GM18505 (cell line): ENCODE data around the gene SMYD3.

ENCODE experiments used
- ATAC-seq: cut with Tn5 transposase; IDR thresholded peaks from one replicate; pipeline ENCODE4 v1.9.1; 2021; ENCODE audit not compliant: unreplicated experiment
- POLR2A ChIP-seq: IDR thresholded peaks from 4 replicates; pipeline ENCODE4 v1.6.1; 2011; ENCODE audit warnings: borderline replicate concordance; ENCODE audit not compliant: insufficient read depth, insufficient read length; ENCODE audit errors: extremely low read depth

SMYD3 gene

DNA sequence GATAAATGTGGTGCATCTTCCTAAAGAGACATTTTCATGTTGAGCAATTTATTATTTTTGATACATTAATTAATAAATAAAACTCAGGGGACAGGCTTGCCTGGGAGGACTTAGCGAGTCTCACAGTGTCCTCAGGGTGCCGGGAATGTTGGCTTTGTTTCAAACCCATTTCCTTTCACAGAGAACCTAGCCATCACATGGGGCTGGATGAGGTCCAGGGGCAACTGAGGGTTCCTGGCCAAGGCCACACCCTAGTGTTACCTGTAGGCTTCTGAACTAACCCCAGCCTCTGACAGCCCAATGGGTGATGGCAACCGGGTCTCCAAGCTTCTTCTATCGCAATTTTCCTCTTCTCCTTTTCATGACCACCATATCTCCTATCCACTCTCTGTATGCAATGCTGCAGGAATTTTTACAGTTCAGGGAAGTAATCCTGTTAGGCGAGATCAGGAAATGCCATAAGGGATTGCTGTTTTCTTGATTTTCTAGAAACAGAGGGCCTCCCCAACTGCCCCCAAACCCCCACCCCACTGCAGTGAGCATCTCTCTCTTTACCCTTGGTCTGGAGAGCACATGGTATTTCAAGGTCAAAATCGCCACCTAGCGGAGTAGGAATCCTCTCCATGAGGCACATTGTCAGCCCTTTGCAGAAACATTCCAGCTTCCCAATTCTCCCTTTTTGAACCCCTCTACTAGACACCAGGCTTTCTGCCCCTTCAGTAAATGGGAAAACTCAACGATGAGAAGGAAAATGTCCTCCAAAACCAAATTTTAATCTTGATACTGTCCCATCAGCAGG is 22.1 kb upstream of the SMYD3 start:
- ATAC-seq = no peak
- TF ChIP-seq POLR2A = no peak

DNA sequence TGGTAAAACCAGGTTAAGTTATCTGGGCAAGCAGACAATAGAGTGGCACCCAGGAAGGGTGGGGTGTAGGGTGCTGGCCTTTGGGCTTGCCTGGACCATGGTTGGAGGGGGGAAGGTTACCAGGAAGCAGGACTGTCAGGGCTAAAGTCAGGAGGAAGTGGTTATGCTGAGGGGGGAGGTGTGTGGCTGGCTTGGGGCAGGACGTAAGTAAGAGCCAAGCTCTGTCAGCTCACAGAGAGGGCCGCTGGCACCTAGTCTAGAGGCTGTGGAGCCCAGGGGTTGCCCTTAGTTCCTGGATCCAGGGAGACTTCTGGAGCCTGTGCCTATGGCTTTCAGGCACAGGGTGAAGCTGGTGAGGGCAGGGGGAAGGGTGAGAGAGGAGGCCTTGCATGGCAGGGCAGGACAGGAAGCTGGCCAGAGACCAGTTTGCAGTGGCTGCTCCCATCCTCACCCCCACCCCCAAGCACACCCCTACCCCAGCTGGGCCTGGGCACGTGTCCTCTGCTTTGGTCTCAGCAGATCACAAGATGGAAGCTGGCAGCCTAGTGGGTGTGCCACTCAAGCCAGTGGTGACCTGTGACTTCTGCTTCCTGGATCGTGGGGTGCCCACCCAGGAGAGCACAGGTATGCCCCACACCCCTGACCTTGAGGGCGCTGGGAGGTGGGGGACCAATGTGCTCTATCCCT is 20.5 kb upstream of the SMYD3 start:
- no peak for TF ChIP-seq POLR2A
- no peak for ATAC-seq

- ATAC-seq = no peak
- no peak for TF ChIP-seq POLR2A
These were observed 19.8 kb upstream of the SMYD3 start for GRCh38 chr1:246526915-246527314.

DNA sequence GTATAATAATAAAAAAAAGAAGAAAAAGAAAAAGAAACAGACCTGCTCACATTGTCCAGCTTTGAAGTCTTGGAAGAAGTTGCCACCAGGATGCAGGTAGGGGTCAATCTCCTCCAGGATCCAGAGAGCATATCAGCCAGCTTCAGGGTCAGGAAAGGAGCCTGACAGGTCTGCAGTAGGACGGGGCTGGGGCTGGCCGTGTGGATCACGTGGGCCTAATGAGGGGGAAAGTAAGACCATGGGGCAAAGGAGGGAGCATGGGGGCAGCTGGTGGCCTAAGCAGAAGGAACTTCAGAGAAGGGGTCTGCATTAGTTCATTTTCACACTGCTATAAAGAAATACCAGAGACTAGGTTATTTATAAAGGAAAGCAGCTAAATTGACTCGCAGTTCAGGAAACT is 19.3 kb upstream of the SMYD3 start:
- no peak for TF ChIP-seq POLR2A

GRCh38 chr1:246519514-246519913 is 12.4 kb upstream of the SMYD3 start:
- no peak for TF ChIP-seq POLR2A

More for the DNA sequence above, 19.3 kb upstream of the SMYD3 start:
- no peak for ATAC-seq

DNA sequence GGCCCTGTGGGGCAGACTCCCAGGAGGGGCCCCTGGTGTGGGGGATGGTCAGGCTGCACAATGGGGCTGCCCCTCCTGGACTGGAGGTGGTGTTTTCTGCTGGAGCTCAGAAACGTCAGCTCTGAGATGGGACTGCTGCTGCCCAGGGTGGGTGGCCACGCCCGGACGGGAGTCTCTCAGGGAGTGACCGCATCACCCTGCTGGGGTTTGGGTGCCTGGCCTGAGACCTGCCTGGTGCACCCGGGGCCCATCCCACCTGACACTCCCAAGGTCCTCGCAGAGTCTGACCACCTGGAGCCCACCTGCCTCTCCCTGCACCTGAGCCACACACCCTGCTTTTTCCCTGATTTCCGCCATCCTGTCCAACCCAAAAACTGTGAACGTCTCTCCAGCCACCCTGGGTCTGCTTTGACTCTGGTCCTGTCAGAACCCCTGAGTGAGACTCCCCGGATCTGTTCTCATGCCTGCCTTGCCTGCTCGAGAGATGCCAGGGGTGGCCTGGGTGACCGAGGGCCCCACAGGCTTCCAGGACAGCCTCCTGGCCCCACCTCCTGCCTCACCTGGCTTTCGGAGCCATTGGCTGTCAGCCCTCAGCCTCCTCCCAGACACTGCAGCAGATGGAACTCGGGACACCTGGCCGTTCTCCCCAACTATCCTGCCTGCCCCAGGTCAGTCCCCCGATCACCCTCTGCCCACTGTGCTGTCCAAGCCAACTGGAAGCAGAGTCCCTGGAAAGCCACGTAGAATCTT is 11.6 kb upstream of the SMYD3 start:
- TF ChIP-seq POLR2A = no peak
- ATAC-seq = no peak

More at GRCh38 chr1:246519514-246519913, 12.4 kb upstream of the SMYD3 start:
- no peak for ATAC-seq

- TF ChIP-seq POLR2A = no peak
- ATAC-seq = no peak
These were observed 10.3 kb upstream of the SMYD3 start for GRCh38 chr1:246517391-246517790.

GRCh38 chr1:246516126-246516525 is 9.0 kb upstream of the SMYD3 start:
- TF ChIP-seq POLR2A = no peak
- no peak for ATAC-seq

DNA sequence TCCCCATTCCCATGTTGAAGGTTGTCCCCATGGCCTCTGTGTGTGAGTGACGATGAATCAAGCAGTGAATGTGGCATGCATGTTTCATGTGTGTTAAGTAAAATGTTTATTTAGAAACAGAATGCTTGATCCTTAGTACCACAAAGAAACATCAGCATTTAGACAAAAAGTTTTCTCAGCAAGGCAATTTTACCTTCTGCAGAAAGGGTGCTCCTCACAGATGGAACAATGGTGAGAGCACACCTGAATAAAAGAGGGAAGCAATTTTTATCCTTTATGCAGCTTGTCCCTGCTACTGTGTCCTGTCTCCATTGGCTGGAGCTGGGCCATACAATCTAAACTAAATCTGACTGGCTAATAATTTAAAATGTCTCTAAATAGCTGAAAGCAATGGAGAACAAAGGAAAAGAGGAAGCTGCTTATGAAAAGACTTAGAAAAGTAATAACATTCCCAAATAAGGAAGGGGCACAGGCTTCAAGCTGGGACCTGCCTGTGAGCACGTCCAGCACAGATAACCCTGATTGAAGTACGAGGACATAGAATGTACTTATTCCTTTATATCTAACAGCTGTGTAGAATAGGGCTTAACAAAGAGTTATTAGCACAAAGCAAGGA is 8.4 kb upstream of the SMYD3 start:
- no peak for TF ChIP-seq POLR2A
- ATAC-seq = no peak

DNA sequence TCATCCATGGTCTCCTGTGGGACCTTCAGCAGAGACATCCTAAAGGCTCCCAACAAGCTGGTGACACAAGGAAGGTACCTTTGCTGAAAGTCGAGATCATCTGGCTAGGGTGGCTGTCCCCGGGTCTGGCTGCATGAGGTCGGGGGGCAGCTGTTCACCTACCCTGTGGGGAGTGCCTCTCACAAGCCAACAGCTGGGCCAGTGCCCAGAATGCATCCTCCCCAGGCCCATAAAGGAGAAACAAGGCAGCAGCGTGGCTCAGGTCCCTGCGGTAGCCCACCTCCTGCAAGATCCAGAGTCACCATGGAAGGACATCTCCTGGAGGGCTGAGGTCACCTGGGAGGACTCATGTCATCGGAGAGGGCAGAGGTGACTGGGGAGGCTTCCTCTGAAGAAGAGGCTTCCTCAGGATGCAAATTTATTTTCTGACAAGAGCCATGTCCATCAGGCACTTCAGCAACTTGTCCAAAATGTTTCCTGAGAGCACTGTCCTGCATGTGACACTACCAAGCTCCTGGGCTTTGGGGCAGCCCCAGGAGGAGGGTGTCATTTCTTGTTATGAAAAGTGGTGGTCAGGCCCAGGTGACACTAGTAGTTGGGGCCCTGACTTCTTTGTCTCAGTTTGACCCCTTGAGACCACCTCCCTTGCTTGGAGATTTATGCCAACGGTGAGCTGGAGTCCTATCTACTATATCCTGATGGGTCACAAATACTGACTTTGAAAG is 6.7 kb upstream of the SMYD3 start:
- ATAC-seq = no peak
- no peak for TF ChIP-seq POLR2A

DNA sequence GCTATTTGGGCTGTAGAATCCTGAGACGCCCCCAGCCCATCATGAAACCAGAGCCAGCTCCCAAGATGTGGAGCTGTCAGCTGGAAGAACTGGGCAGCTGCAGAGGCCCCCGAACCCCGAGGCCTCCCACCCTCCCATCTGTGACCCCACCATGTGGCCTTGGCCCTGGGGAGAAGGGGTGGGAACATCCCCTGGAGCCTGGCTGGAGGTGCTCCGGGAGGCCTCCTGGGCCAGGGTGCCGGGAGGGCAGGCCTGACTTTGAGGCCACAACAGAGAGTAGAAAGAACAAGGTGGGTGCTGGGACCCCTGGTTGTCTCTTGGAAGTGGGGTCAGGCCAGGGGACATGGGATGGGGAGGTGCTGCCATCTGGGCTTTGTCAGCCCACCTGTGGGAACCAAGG is 6.0 kb upstream of the SMYD3 start:
- TF ChIP-seq POLR2A = no peak
- ATAC-seq = no peak

- no peak for TF ChIP-seq POLR2A
- ATAC-seq = no peak
These were observed 5.6 kb upstream of the SMYD3 start for GRCh38 chr1:246512635-246513034.
